SW480 (cell line): ENCODE data around the gene SRP14.
"Not testable (repeated sequence)": the region's sequence is repeated elsewhere in the genome, so short reads cannot be mapped to it uniquely, and the experiment has no call there.

Source experiments
- DNase-seq: peaks from one replicate; pipeline ENCODE4 v3.0.0-alpha.2; 2016; ENCODE audit warnings: low spot score

Gene SRP14

GRCh38 chr15:40050788-40051470 is 11.9 kb upstream of the SRP14 start:
- no peak for DNase-seq

GRCh38 chr15:40048926-40049475 is 10.0 kb upstream of the SRP14 start:
- DNase-seq = no peak

DNA sequence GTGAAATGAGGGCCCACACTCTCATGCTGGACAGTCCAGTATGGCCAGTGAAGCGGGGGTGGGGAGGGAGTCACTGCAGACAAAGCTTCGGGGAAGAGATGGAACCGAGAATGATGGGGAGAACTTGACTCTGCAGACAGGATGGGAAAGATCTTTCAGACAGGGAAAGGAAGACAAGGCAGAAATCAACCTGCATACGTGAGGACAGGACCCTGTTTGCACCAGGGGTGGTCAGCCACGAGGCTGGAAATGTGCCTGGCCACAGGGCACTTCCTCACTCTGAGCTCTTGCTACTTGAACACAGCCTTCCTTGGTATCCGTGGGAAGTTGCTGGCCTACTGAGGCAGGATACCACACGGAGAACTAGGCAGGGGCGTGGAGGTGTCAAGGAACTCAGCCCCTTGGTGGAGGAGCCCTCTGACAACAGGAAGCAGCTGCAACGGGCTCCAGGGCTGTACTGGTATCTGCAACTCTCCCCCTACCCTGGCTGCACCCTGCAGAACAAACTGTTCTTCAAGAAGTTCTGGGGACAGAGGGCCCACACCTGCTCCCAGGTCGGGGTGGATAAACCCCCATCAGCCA is 9.3 kb upstream of the SRP14 start:
- no peak for DNase-seq

DNA sequence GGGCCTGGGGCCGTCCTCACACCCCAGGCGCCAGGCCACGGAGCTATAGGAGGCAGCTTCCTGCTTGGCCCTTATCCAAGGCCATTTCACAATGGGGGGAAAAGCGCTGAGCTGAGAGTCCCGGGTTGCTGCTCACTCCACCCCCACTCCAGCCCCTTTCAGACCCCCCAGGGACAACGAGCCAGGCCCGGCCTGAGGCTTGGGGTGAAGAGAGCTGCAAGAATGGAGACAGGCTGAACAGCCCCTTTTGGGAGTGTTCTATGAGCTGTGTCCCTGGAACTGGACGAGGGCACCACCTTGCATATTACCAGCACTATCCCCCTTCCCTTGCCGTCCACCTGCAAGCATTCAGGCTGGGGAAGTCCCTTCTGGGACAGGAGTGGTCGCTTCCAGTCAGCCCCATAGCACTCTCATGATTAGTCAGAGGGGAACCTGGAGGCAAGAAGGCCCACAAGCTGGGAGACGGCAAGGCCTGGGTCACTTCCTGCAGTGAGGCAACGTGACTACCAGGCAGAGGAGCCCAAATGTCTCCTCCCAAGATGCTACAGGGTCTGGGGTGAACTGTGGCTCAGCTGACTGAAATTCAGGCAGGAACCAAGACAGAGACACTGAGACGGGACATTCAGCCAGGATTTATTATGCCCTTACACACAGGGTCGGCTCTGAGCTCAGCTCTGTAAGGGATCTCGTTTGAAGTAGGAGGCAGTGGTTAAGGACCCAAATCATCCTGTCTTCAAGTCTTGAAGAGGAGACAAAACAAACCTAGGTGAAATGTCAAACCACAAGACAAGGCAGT is 8.6 kb upstream of the SRP14 start:
- no peak for DNase-seq

DNA sequence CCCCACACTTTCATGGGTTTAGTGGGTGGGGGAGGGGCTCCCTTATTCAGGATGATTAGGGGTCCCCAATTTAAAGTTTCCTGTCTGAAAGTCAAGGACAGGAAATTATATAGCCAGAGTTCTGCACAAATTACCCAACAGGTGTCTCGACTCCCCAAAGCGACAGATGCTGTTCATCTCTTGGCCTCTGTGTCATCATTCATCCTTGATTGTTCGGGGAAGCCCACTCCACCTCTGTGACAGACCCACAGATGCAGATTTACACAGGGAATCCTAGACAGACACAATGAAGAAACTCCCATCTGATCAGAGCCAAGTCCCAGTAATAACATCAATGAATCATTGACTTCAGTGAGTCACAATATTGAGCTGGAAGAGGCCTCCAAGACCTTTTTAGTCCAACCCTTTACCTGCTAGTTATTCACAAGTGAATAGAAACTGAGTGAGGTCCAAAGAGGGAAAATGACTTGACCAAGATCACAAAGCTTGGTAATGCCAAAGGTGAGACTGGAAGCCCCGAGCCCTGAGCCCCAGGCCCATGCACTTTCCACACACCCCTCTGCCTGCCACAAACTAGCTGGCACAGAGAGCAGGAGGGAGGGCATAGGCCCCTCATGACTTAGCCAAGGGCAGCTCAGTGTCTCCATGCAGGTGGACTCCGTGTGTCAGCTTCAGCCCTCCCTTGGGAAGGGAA is 7.9 kb upstream of the SRP14 start:
- DNase-seq = no peak

GRCh38 chr15:40045572-40046217 is 6.7 kb upstream of the SRP14 start:
- DNase-seq = no peak

GRCh38 chr15:40044717-40045571 is 6.0 kb upstream of the SRP14 start:
- DNase-seq = peak; percentile 64

GRCh38 chr15:40043927-40044716 is 5.1 kb upstream of the SRP14 start:
- DNase-seq = no peak

GRCh38 chr15:40042791-40043320 is 3.9 kb upstream of the SRP14 start:
- no peak for DNase-seq

- DNase-seq = no peak
These were observed 1.8 kb upstream of the SRP14 start for GRCh38 chr15:40040770-40041169.

GRCh38 chr15:40040293-40040635 is 1.3 kb upstream of the SRP14 start:
- DNase-seq = no peak

DNA sequence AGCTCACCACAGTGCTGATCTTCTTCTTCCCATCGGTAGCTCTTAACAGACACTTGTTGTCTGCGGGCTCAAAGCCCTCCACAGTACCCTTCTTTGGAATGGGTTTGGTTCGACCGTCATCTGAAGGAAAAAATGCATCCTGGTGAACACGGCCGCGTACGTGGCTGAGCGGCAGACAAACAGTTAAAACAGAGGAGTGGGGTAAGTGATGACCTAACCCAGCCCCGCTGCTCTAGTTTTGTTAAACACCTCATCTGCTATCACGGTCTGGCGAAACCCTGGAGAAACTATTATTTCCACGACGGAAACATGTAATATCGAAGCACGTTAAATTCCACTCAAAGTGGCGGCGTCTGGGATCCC is 725 bp downstream of the SRP14 start:
- no peak for DNase-seq

DNA sequence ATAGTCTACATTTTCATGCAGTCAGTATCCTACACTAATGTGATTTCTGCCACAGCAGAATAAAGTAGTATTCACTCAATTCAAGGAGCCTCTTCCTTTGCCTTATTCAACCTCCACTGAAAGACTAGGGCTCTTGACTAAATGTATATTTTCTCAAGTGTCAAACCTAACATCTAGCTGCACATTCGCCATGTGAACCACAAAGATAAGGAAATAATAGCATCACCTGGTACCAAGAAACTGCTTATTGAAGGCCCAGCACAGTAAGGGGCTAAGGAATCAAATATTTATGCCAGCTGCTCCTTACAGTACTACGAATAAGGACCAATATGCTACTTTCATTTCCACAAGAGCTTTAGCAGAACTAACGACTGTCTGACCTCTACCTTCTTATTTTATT is 1.3 kb downstream of the SRP14 start:
- DNase-seq = no peak

GRCh38 chr15:40035182-40035581 is 3.8 kb downstream of the SRP14 start:
- DNase-seq = not testable (repeated sequence)

DNA sequence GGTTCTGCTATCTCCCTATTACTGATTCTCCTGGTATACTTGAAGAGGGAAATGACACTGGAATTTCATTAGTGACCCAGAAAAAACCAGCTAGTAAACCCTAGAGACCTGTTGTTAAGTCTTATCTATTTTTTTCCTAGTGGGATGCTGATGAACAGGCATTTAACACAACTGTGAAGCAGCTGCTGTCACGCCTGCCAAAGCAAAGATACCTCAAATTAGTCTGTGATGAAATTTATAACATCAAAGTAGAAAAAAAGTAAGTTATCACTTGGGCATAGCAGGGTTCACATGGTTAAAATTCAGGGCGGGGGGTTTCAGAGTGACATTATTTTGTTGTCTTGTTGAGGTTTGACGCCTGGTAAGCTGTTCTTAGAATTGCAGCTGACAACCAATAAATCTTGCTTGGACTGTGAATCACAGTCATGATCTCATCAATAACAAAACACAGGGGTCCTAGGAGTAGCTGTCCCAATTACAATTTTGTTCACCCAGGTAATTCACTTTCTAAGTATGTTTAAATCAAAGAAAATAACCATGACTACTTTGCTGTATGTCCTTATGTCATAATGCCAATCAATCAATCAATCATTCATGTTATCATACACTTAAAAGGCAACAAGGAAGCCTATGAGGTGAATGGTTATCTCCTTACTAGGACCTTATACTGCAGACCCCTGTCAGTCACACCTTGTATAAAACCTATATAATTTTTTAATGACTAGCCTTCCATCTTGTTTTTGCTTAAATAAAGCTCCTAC is 4.6 kb downstream of the SRP14 start:
- no peak for DNase-seq

DNA sequence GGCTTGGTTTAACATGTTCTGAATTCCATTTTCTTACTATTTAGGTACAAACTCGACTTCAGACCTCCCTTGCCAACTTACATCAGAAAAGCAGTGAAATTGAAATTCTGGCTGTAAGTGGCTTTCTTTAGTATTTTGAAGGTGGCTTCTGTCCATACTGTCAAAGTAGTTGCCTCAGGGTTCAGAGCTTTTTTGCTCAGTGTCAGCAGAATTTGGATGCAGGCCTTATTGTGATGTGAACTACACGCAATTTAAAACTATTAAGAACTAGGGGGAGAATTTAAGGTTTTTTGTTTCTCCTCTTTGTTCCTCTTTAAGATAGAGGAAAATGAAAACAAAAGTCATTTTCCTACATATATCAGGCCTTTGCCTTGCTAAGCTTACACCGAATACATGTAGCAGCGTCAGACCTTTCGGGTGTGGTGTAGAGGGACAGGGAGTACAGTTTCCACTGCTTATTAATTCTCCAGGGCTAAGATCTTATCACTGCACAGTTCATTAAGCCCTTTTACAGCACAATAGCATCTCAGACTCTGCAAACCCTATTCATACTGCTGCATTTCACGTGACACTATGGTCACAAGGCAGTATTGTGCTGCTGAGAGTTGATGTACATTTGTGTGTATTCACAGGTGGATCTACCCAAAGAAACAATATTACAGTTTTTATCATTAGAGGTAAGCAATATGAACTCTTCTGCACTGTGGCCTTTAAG is 6.7 kb downstream of the SRP14 start:
- DNase-seq = no peak

DNA sequence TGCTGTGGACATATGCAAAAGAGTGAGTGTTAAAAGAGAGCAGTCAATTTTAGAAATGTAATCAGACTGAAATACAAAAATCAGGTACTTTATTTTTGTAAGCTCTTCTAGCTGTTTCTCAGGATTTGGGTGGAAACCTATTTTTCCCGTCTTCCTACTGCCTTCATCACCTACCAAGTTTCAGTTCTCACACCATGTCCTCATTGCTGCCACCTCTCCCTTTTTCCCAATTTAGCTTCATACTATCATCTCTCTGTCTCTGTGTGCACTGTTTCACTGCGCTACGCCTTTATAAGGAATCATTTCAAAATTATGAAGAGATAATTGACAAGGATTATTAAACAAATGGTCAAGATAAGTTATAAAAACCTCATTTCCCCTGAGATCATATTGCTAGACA is 7.7 kb downstream of the SRP14 start:
- DNase-seq = no peak
